ENCODE measurements around the gene MET. TPM values are rescaled to one million over a fixed set of nuclear protein-coding genes. Genes with fewer than 3 reads are reported as not detected.

MET gene
- total and polyA plus RNA-seq, 2 of the 8 experiments (the other 6 are each of a cell fraction or from before 2014, with no cell fraction given), result 3.5 to 12.9 TPM

DNA sequence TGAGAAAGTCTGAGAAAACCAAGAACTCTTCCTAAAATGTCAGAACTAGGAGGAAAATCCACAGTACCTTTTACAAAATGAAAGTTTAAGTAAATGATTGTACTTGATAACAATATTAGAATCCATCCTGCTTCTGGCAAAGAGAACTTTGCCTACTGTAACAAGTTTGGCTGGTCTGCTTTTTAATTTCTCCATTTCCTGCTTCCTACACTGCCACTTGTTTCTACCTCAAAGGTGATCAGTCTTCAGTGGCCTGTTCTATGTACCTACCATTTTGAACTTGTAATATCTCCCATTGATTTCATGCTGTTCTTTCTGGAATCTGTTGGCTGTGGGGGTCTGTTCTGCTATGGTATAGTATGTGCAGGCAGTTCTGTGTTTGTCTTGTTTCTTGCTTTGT is 157.5 kb downstream of the MET start (continued):
- no peak for TF ChIP-seq JUND (IDR thresholded peaks at IDR 0.05; ENCODE audit: low read length)
- TF ChIP-seq HDAC6 (IDR thresholded peaks at IDR 0.05; ENCODE audit: low read depth, low read length), result no peak
- no peak for TF ChIP-seq CTBP2 (IDR thresholded peaks at IDR 0.05; ENCODE audit: borderline replicate concordance, insufficient read depth, insufficient read length, low read length)
